CMK (cell line): ENCODE results near the gene KLHL29.

Experiments
- DNase-seq: peaks from one replicate; pipeline ENCODE4 v3.0.0-alpha.2; 2010; ENCODE audit warnings: low read depth

KLHL29 gene

GRCh38 chr2:23397478-23397877, 12.5 kb downstream of the KLHL29 start:
- DNase-seq: no peak

GRCh38 chr2:23399674-23400261, 14.8 kb downstream of the KLHL29 start:
- DNase-seq: no peak

GRCh38 chr2:23400703-23401102, 15.7 kb downstream of the KLHL29 start:
- DNase-seq: no peak

GRCh38 chr2:23401427-23402204, 16.6 kb downstream of the KLHL29 start:
- DNase-seq: no peak

GRCh38 chr2:23402205-23402740, 17.3 kb downstream of the KLHL29 start:
- DNase-seq: no peak

GRCh38 chr2:23404426-23404825, 19.4 kb downstream of the KLHL29 start:
- DNase-seq: no peak

- DNase-seq: no peak
These were observed 24.3 kb downstream of the KLHL29 start for GRCh38 chr2:23409248-23409647.

- DNase-seq: no peak
These were observed 25.6 kb downstream of the KLHL29 start for GRCh38 chr2:23410596-23410995.

GRCh38 chr2:23411752-23412431, 26.9 kb downstream of the KLHL29 start:
- no peak for DNase-seq

- DNase-seq: no peak
These were observed 27.7 kb downstream of the KLHL29 start for GRCh38 chr2:23412556-23413155.

GRCh38 chr2:23413641-23414040, 28.7 kb downstream of the KLHL29 start:
- no peak for DNase-seq

- no peak for DNase-seq
These were observed 29.1 kb downstream of the KLHL29 start for GRCh38 chr2:23414106-23414505.

- DNase-seq: no peak
These were observed 29.9 kb downstream of the KLHL29 start for GRCh38 chr2:23414871-23415270.

- no peak for DNase-seq
These were observed 32.3 kb downstream of the KLHL29 start for GRCh38 chr2:23417310-23417709.

GRCh38 chr2:23418056-23418455, 33.1 kb downstream of the KLHL29 start:
- no peak for DNase-seq

GRCh38 chr2:23418461-23418911, 33.5 kb downstream of the KLHL29 start:
- no peak for DNase-seq

- no peak for DNase-seq
These were observed 34.5 kb downstream of the KLHL29 start for GRCh38 chr2:23419171-23420090.

- no peak for DNase-seq
These were observed 35.3 kb downstream of the KLHL29 start for GRCh38 chr2:23420091-23420839.

GRCh38 chr2:23420840-23421476, 36.0 kb downstream of the KLHL29 start:
- DNase-seq: no peak
